Measurements from ENCODE around the gene RALGPS2.
"Not testable (repeated sequence)": the region's sequence is repeated elsewhere in the genome, so short reads cannot be mapped to it uniquely, and the experiment has no call there.

Gene RALGPS2

DNA sequence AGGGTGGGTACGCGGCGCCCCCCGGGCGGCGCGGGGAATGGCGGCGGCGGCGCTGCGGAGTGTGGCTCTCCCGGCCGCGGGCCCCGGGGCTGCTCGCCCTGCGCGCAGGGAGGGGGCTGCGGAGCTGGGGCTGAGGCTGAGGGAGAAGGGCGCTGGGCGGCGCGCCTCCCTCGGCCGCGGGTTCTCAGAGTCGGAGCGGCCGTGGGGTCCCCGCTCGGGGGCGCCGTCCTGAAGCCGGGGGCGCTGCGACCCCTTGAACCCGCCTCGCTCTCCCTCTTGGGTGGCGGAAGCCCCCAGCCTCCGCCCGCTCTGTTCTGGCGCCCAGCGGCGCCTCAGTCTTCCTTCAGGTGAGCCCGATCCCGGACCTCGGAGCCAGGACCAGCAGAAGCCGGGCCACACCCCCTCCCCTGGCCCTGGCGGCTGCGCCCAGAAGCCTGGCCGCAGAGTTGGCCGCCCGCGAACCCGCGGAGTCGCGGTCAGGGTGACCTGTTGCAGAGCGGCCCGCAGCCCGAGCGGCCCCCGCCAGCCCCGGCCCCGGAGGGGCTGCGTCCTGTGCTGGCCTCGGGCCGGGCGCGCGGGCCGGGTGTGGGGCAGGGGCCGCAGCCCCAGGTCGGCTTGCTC is 532 bp downstream of the RALGPS2 start:
- peak; percentile 36 for DNase-seq
- peak; percentile 58 for ATAC-seq

DNA sequence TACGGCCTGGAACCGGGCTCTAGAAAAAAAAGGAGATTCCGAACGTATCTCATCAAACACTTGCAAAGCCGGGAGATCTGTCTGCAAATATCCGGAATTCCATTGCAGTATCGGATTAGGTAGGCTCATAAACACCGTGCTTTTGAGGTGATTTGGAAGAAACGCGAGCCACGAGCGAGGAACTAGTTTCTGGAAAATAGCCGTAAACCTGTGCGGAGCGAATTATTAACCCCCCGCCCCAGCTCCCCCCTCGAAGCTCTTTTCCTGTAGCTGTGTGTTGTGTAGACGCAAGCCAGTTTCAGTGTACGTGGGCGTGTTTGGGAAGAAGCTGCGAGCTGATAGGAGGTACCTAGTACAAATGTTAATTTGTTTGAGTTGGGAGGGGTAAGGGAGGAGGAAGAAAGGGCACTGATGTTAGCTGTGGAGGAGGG is 1.1 kb downstream of the RALGPS2 start:
- DNase-seq (peak; percentile 55), ATAC-seq (peak; percentile 73)

DNA sequence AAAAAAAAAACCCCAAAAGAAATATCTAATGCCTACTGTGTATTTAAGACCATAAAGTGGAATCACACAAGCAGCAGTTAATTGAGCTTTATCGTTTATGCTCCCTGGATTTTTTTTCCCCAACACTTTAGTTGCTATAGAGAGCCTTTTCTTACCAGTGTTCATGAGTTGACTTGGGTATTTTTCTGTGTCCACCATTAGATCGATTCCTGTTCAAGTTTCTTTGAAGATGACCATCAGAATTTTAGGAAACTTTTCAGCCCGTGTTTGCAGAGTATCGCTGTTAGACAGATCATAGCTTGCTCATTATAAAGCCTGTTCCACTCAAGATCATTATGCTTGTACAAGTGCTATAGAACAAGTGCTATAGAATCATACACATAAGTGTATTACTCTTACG is 1.5 kb downstream of the RALGPS2 start:
- no peak for ATAC-seq
- DNase-seq = no peak

DNA sequence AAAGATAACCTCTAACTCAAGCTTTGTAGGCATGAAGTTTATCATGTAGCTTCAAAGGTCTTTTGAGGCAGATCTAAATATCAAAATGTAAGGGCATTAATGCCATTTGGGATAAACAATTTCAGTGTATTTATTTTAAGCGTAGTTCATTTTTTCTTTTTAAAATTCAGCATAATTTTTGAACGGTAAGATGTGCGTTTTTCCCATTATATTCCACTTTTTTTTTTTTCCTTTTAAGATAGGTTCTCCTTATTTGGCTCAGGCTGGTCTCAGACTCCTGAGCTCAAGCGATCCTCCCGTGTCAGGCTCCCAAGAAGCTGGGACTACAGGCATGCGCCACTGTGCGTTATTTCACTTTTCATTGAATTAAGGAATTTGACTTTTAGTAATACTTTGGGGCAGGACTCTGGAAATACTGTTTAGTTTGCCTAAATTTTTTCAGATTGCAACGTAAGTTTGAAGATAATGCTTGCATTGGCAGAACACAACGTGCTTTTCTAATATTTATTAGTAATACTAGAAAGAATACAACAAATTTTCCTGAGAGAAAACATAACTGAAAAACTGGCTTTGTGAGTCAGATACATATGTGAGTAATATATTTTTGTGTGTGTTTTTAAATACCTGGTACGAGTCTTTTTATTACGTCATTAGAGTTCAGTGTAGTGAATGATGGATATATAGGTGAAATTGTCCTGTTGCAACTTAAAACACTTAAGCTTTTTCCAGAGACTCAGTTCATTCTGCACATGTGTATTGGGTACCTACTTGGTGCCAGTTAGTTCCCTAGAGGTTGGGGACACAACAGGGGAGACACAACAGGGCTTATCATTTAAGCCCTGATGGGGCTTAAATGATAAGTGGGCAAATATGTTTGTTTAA is 2.2 kb downstream of the RALGPS2 start:
- no peak for DNase-seq
- ATAC-seq = no peak

DNA sequence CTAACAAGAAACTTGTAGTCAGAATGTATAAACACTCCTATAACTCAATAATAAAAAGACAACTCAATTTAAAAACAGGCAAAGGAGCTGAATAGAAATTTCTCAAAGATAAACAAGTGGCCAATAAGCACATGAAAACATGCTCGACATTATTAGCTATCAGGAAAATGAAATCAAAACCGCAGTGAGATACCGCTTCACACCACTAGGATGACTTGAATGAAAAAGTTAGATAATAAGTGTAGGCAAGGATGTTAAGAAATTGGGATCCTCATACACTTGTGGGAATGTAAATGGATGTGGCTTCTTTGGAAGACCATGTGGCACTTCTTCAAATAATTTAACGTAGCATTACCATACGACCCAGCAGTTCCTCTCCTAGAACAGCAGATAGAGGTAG is 8.9 kb downstream of the RALGPS2 start:
- DNase-seq = no peak

DNA sequence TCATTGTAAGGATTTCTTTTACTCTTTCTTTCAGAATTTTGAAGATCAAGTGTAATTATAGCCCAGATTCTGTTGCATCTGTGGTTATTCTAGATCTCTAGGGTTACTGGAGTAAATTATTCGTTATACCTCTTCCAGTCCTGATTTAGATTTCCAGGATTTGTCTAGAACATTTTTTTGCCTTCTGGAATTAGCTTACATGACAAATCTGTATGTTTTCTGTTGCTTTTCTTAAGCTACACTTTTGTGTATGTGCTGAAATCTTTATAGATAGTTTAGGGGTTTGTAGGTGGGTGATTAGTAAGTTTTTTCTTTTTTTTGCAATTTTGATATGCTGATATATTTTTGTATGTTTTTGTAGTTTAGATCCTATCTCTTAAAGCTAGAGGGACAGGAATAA is 13.7 kb downstream of the RALGPS2 start:
- ATAC-seq (no peak), DNase-seq (no peak)

More for the DNA sequence above, 8.9 kb downstream of the RALGPS2 start:
- ATAC-seq = no peak

DNA sequence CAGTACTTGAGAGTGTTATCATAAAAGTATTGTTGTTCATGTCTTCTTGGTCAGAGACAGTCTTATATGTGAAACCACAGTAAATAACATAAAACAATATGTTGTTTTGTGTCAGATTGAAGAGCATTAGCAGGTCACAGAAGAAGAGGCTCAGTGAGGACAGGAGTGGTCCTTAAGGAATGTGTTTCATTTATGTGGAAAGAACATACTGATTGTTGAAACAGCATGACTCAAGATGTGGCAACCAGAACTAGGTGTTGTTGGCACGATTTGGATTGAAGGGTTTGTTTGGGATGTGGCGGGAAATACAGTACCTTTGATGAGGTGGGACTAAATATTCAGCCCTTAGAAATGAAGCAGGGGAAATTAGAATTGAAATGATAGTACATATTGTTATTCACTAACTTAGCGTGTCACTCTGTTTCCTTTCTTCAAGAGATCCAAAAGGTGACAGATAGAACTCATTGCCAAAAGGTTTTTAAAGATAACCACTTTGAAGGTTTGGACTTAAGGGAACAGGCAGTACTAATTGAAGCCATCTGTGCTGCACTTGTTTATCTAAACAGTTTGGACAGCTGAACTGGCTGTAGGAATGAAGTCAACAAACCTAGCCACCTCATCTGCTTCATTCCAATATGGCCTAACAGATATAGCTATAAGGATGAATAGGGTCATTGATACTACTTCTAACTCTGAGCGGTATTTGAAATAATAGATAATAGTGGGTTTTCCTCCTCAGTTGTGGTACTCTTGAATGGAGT is 14.4 kb downstream of the RALGPS2 start:
- DNase-seq = no peak
- no peak for ATAC-seq

DNA sequence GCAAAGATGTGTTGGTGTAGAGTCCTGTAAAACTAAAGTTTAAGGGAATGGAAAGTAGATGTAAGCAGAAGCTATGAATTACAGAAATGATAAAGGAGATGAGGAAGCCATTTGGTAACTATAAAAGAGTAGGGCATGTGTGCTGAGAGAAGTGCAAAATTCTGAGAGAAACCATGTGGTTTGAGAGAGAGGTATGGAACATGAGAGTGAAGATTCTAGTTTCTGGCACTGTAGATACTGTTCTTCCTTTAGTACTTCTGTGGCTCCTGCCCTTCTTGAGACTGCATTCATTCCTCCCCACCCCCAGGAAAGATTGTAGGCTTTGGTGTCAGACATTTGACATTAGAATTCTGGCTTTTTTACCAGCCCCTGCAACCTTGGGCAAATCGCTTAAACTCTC is 15.4 kb downstream of the RALGPS2 start:
- no peak for DNase-seq
- no peak for ATAC-seq

DNA sequence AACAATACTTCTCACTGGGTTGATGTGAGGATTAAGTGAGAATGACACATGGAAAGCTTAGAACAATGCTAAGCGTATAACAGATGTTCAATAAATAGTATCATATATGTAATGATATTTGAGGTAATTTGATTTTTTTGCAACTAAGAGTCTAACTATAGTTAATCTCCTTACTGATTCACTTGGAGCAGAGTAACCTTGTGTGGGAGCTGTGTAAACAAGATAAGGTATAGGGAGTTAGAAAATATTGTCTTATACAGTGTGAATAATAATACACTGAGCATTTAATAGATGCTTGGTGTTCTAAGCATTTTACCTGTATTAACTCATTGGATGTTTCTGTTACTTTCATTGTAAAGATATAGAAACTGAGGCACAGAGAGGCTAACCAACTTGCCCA is 15.9 kb downstream of the RALGPS2 start:
- no peak for DNase-seq
- no peak for ATAC-seq

DNA sequence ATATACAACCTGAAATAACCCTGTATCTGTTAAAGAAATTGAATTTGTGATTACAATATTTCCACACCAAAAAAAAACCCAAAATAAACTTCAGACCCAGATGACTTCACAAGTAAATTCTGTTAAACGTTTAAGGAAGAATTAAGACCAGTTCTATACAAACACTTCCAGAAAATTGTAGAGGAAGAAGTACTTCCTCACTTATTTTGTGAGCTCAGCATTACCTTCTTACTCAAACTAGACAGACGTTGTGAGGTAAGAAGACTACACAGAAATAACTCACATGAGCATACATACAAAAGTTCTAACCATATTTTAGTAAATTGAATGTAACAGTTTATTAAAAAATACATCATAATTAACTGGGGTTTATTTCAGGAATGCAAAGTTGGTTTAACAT is 18.8 kb downstream of the RALGPS2 start:
- ATAC-seq (no peak), DNase-seq (no peak)

DNA sequence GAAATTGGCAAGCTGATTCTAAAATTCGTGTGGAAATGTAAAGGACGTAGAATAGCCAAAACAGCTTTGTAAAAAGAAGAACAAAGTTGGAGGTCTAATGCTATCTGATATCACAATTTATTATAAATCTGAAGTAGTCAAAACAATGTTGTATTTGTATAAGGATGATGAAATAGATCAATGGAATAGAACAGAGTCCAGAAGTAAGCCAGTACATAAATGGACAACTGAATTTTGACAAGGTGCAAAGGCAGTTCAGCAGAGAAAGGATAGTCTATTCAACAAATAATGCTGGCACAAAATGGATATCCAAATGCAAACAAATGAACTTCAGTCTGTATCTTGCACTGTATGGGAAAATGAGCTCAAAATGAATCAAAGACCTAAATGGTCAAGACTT is 20.2 kb downstream of the RALGPS2 start:
- ATAC-seq (no peak), DNase-seq (no peak)

DNA sequence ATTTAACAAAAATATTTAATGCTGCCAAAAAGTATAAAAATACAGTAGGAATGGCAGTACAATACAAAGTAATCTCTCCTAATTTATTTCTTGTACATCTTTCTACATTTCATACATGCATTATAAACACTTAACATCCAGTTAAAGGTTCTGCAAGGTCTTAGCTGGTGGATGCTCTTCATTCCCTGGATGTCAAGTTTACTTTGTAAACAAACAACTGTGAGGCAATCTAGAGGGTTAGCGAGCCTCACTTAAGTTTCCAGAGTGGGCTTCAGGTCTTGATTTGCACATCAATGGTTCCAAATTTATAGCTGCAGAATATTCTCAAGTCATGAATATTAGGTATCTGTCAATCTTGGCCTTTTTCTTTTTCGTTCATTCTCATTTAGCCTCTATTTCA is 21.3 kb downstream of the RALGPS2 start:
- no peak for ATAC-seq

DNA sequence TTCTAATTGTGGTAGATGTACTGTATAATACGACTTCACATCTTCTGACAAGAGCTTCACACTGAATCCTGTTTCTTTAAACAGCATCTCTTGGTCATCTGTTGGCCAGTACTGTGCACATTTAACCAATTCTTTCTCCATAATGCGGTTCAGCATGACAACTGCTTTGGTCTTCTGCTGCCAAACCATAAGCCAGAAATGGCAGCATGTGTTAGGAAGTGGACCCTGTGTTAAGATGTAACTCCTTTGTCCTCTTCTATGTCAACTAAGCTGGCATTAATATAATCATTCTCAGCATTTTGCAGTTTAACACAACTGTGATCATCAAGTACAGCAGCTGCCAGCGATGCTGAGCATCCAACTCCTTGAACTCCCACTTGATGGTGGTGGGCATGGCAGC is 22.3 kb downstream of the RALGPS2 start:
- not testable (repeated sequence) for ATAC-seq

More for the DNA sequence above, 21.3 kb downstream of the RALGPS2 start:
- DNase-seq = no peak

DNA sequence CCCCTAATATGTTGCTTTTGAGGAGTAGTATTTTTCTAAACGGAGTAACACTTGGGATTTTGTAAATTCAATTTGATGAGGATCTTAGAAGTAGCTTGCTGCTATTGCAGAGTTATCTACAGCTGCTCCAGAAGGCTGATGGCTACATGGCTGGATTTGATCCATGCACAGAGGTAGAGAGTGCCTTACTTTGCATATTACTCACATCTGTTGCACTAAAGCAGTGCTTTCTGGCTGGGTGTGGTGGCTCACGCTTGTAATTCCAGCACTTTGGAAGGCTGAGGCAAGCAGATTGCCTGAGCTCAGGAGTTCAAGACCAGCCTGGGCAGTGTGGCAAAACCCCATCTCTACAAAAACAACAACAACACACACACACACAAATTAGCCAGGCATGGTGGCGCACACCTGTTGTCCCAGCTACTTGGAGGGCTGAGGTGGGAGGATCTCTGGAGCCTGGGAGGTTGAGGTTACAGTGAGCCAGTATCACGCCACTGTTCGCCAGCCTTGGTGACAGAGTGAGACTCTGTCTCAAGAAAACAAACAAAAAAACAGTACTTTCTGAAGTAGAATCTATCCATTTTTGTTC is 24.6 kb downstream of the RALGPS2 start:
- ATAC-seq = no peak
- DNase-seq = no peak

More for the DNA sequence above, 22.3 kb downstream of the RALGPS2 start:
- not testable (repeated sequence) for DNase-seq

DNA sequence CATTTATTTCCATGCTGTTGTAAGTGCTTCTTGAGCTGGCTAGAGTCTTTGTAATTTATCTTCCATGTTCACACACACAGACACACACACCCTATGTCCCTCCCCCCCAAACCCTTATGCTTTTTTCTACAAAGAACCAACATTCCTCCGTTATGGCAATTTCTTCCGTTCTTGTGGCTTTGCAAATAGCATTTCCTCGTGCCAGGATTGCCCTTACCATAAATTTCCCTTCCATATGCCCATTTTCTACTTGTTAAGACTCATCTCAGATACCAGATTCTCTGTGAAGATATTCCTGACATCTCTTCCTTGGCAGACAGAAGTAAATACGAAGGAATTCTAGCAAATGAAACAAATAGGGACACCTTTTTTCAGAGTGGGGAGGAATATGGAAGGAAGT is 26.0 kb downstream of the RALGPS2 start:
- no peak for ATAC-seq
- DNase-seq = no peak

DNA sequence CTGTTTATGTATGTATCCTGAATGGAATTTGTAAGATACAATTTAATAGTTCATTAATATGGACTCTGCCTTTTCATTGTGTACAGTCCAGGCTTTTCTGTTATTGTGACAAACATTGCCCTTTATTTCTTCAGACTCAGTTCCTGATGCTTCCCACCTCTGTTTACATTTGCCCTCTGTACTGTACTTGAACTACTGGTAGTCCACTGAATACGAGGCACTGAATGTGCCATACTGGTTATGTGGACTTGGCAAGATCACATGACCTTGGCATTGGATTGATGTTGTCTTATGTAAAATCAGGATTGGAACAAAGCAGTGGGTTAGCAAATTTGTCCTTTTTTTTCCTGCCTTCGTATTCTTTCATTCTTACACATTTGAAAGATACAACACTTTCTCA is 27.8 kb downstream of the RALGPS2 start:
- ATAC-seq (no peak), DNase-seq (no peak)

DNA sequence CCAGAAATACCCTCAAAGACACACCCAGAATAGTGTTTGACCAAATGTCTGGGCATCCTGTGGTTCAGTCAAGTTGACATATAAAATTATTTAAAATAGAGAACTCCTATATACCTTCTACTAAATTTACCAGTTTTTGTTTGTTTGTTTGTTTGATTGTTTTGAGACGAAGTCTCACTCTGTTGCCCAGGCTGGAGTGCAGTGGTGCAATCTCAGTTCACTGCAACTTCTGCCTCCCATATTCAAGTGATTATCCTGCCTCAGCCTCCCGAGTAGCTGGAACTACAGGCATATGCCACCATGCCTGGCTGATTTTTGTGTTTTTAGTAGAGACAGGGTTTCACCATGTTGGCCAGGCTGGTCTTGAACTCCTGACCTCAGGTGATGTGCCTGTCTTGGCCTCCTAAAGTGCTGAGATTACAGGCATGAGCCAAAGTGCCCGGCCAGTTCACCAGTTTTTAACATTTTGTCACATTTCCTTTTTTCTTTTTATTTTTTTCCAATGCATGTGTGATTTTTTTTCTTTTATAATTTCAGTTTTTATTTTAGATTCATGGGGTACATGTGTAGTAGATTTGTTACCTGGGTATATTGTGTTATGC is 29.7 kb downstream of the RALGPS2 start:
- ATAC-seq, DNase-seq: not testable (repeated sequence)

DNA sequence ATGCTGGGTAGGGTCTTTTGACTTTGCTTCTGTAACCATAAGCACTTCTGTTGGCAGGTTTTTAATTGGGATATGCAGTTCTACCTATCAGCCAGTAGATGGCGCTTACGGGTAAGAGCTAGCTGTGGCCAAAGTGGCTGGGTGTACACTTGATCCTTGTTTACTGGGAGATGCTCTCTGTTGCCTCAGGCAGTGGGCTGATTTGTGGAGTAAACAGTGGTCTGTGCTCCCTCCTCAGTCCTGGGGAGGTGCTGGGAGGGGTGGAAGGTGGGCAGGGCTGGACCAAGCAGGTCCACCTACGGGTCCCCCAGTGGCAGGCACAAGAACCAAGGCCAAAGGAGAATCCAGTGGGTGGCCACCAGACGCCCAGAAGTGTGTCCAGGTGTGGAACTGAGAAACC is 43.4 kb downstream of the RALGPS2 start:
- DNase-seq = no peak

DNA sequence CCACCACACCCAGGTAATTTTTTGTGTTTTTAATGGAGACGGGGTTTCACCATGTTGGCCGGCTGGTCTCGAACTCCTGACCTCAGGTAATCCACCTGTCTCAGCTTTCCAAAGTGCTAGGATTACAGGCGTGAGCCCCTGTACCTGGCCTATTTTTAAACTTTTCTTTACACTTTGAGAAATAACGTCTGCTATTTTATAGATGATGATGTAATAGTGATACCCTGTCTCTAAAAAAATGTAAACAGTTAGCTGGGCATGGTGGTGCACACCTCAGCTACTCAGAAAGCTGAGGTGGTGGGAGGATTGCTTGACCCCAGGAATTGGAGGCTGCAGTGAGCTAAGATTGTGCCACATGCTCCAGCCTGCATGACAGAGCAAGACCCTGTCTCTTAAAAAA is 47.9 kb downstream of the RALGPS2 start:
- ATAC-seq = no peak
- DNase-seq = no peak

More for the DNA sequence above, 43.4 kb downstream of the RALGPS2 start:
- ATAC-seq = no peak

DNA sequence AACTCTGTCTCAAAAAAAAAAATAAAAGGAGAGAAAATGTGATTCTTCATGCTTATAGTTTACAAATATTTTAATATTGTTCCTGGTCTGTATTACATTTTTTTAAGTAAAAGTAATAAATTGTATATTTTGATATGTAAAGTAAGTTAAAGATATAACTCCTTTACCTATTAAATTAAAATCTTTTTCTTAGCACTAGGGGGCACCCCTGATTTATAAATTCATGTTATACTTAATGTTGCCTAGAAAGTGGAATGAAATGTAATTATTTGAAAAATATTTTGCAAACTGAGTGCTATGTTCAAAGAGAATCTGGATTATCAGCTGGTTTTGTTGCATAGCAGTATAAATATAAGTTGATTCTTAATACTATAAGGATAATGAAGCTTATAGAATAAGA is 49.2 kb downstream of the RALGPS2 start:
- ATAC-seq (no peak), DNase-seq (no peak)

DNA sequence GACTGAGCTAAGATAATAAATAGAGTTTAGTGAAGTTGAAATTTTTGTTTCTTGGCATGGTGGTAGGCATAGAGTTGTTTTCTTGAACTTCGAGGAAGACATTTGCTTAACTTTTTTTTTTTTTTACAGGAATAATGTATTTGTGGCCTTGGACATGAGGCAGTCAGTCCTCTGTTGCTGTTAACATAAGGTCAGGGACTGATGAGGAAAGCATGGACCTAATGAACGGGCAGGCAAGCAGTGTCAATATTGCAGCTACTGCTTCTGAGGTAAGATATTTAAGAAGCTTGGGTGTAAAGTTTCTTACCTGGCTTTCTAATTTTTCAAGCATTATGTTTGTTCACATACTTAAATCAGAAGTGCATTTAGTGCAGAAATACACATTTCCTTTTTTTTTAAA is 51.5 kb downstream of the RALGPS2 start:
- DNase-seq = no peak
- ATAC-seq = no peak

Measured in stimulated activated naive CD8-positive, alpha-beta T cell treated with anti-CD3 and anti-CD28 coated beads, Interleukin-15, Interleukin-2, amounts not matched to agents 100 U/mL and 50 U/mL, for 24 hours (primary cell).